Loucy (cell line): ENCODE data around the gene GNA15.

Experiments
- EZH2phosphoT487 ChIP-seq: fragments of 200-600 bp; IDR thresholded peaks from 2 replicates; pipeline ENCODE4 v1.6.1; 2018; ENCODE audit warnings: antibody characterized with exemption, mild to moderate bottlenecking, moderate library complexity, borderline replicate concordance
- TF ChIP-seq, protein P1 (sequence below): fragments of 200-600 bp; sonication (generic); conservative IDR thresholded peaks from 2 replicates; pipeline ENCODE4 v1.5.1; 2014; ENCODE audit warnings: mild to moderate bottlenecking, antibody characterized with exemption, low read length

DNA sequence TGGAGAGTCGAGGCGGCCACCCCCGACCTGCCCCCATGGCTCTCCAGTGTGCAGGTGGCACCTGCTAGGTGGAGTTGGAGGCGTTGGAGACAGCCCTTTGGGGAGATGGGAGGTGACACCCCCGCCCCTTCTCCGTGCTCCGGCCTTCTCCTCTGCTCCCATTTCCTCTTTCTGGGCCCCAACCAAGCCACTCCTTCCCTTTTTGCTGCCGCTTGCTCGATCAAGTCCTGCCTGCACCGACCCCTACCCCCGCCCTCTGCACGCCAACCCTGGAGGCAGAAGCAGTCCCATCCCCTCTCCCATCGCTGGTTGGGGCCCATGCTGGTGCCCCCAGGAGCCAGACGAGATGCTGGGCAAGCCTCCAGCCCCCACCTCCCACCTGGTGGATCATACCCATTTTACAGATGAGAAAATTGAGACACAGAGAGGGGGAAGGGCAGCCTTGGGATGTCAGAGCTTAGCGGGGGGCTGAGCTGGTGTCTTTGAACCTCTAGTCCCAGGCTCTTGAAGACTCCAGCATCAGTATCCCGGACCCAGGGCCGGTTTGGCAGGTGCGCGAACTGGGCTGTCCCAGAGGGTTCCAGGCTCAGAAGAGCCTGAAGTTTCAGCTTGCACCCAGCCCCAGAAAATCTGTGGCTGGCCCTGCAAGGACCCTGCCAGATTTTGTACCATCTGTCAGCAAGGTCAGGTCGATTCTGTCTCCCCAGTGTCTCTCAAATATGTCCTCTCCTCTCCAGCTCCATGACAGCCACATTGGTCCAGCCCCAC, 10.3 kb downstream of the GNA15 start:
- TF ChIP-seq, protein P1, sequence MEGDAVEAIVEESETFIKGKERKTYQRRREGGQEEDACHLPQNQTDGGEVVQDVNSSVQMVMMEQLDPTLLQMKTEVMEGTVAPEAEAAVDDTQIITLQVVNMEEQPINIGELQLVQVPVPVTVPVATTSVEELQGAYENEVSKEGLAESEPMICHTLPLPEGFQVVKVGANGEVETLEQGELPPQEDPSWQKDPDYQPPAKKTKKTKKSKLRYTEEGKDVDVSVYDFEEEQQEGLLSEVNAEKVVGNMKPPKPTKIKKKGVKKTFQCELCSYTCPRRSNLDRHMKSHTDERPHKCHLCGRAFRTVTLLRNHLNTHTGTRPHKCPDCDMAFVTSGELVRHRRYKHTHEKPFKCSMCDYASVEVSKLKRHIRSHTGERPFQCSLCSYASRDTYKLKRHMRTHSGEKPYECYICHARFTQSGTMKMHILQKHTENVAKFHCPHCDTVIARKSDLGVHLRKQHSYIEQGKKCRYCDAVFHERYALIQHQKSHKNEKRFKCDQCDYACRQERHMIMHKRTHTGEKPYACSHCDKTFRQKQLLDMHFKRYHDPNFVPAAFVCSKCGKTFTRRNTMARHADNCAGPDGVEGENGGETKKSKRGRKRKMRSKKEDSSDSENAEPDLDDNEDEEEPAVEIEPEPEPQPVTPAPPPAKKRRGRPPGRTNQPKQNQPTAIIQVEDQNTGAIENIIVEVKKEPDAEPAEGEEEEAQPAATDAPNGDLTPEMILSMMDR: no peak
- TF ChIP-seq EZH2phosphoT487: no peak
